ENCODE measurements around the gene TAF1D.

The TAF1D gene

DNA sequence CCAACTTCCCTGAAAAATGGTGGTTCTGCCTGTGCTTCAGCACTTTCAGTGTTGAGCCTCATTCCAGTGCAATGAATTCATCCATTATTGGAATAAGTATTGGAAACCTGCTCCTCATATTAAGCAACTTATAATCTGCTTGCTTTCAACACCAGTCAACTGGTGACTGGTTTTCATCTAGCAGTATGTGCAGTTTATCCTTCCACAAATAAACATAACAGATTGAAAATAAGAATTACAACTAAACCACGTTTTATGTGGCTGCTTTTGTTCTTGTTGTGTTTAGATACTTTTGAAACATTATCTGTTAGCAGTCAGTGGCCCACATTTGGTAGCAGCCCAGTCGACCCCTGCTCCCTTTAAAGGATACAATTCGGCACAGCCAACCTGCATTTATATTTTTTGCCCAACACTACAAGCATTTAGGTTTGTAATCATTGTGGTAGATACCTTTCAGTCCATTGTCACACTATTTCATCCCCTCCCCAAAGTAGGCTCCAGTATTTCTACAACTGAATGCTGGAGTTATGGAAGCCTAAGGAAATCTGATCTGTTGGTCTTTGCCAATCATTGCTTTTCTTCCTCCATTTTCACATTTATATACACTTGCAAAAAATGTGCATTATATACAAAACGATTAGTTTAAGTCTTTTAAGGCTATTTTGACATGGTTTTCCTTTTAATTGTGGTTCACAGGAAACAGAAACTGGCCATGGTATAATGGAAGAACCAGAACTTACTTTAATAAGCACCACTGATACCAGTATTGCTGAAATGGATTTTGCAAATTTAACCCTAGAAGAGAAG is 13.1 kb downstream of the TAF1D start:
- H3K9me3 ChIP-seq = no peaks in the 10 kb centered on the region
- in situ Hi-C loops (cut with MboI; ENCODE audit: low sequenced_read_pairs) = loop anchor here (25.0 kb wide), 1 partner anchor 409 kb away; the partner anchor contains the start of gene PANX1
- DNase-seq (ENCODE audit: low spot score in 2 of 2) = no peak
- peaks cover 8% of the 10 kb centered on the region for H3K4me1 ChIP-seq
- no peak overlapping the region for H3K4me3 ChIP-seq
- H3K27me3 ChIP-seq (ENCODE audit: low read depth) = no peaks in the 10 kb centered on the region
- H3K36me3 ChIP-seq (replicated peaks) = peaks cover 90% of the 10 kb centered on the region

GRCh38 chr11:93724089-93724488 is 17.2 kb downstream of the TAF1D start:
- in situ Hi-C loops (cut with MboI; ENCODE audit: low sequenced_read_pairs) = no loop called here
- Histone ChIP-seq H3K4me3 (no peak overlapping the region), H3K36me3 (replicated peaks) (peaks cover 68% of the 10 kb centered on the region), H3K9me3 (no peaks in the 10 kb centered on the region), H3K27me3 (ENCODE audit: low read depth) (no peaks in the 10 kb centered on the region), H3K4me1 (no peaks in the 10 kb centered on the region)
- DNase-seq (ENCODE audit: low spot score in 2 of 2) = no peak

DNA sequence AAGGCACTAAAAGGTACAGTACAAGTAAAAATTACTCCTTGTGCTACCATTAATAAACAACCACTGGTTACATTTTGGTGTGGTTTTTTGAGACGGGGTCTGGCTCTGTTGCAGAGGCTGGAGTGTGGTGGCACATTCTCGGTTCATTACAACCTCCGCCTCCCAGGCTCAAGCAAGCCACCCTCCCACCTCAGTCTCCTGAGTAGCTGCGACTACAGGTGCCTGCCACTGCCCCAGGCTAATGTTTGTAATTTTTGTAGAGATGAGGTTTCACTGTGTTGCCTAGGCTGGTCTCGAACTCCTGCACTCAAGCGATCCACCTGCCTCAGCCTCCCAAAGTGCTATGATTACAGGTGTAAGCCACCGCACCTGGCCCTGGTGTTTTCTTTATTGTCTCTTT is 20.8 kb downstream of the TAF1D start:
- Histone ChIP-seq H3K4me3 (no peak overlapping the region), H3K9me3 (no peaks in the 10 kb centered on the region), H3K27me3 (ENCODE audit: low read depth) (no peaks in the 10 kb centered on the region), H3K36me3 (replicated peaks) (peaks cover 60% of the 10 kb centered on the region), H3K4me1 (no peaks in the 10 kb centered on the region)
- in situ Hi-C loops (cut with MboI; ENCODE audit: low sequenced_read_pairs) = no loop called here
- no peak for DNase-seq (ENCODE audit: low spot score in 2 of 2)

DNA sequence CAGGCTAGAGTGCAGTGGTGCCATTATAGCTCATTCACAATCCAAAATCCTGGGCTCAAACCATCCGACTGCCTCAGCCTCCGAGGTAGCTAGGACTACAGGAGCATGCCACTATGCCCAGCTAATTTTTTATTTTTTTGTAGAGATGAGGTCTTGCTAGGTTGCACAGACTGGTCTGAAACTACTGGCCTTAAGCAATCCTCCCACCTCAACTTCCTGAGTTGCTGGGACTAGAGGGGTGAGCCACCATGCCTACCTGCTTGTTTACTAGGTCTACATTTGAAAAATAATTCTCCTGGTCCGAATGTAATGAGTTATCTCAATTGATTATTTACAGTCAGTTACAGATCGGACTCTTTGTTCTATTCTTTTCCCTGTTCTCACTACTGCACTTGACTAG is 22.0 kb downstream of the TAF1D start:
- Histone ChIP-seq H3K9me3 (no peaks in the 10 kb centered on the region), H3K36me3 (replicated peaks) (peaks cover 64% of the 10 kb centered on the region), H3K4me1 (no peaks in the 10 kb centered on the region), H3K4me3 (no peak overlapping the region), H3K27me3 (ENCODE audit: low read depth) (no peaks in the 10 kb centered on the region)
- DNase-seq (ENCODE audit: low spot score in 2 of 2) = no peak
- in situ Hi-C loops (cut with MboI; ENCODE audit: low sequenced_read_pairs) = no loop called here

GRCh38 chr11:93718057-93718563 is 23.2 kb downstream of the TAF1D start:
- Histone ChIP-seq H3K4me3 (no peak overlapping the region), H3K36me3 (replicated peaks) (peaks cover 57% of the 10 kb centered on the region), H3K27me3 (ENCODE audit: low read depth) (no peaks in the 10 kb centered on the region), H3K4me1 (no peaks in the 10 kb centered on the region), H3K9me3 (no peaks in the 10 kb centered on the region)
- DNase-seq (ENCODE audit: low spot score in 2 of 2) = no peak
- in situ Hi-C loops (cut with MboI; ENCODE audit: low sequenced_read_pairs) = no loop called here

GRCh38 chr11:93717501-93717900 is 23.8 kb downstream of the TAF1D start:
- Histone ChIP-seq H3K27me3 (ENCODE audit: low read depth) (no peaks in the 10 kb centered on the region), H3K9me3 (no peaks in the 10 kb centered on the region), H3K36me3 (replicated peaks) (peaks cover 51% of the 10 kb centered on the region), H3K4me3 (no peak overlapping the region), H3K4me1 (no peaks in the 10 kb centered on the region)
- in situ Hi-C loops (cut with MboI; ENCODE audit: low sequenced_read_pairs) = no loop called here
- DNase-seq (ENCODE audit: low spot score in 2 of 2) = no peak

DNA sequence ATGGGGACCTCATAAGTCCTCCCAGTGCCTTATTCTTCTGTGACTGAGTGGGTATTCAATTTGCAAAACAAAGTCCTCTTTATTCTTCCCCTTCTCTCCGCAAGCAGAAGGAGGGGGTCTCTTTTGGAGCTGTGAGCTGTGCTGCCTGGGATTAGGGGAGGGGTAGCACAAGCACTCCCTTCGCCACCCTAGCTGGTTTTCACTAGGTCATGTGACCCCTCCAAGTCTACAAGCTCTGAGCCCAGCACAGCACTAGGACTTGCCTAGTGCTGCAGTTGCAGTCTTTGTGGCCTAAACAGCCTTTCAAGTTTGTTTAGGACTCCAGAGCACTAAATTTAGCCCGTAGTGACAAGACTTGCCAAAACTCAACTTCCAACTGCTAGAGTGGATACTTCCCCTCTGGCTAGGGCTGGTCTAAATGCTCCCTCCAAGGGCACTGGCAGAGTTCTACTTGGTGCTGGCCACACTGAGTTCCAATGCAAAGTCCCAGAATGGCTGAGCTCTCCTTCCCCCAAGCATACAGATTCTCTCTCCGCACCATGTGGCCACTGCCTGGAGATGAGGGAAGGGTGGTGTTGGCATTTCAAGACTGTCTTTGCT is 25.4 kb downstream of the TAF1D start:
- Histone ChIP-seq H3K27me3 (ENCODE audit: low read depth) (no peaks in the 10 kb centered on the region), H3K4me1 (no peaks in the 10 kb centered on the region), H3K36me3 (replicated peaks) (peaks cover 48% of the 10 kb centered on the region), H3K9me3 (no peaks in the 10 kb centered on the region), H3K4me3 (no peak overlapping the region)
- in situ Hi-C loops (cut with MboI; ENCODE audit: low sequenced_read_pairs) = no loop called here
- DNase-seq (ENCODE audit: low spot score in 2 of 2) = no peak

DNA sequence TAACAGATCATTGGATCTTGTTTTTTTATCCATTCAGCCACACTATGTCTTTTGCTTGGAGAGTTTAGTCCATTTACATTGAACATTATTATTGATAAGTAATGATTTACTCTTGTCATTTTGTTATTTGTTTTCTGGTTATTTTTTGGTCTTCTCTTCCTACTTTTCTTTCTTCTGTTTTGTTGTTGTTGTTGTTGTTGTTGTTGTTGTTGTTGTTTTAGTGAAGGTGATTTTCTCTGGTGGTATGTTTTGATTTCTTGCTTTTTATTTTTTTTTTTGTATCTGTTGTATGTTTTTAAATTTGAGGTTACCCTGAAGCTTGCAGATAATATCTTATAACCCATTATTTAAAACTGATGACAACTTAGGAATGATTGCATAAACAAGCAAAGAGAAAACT is 28.6 kb downstream of the TAF1D start:
- in situ Hi-C loops (cut with MboI; ENCODE audit: low sequenced_read_pairs) = no loop called here
- DNase-seq (ENCODE audit: low spot score in 2 of 2) = no peak
- Histone ChIP-seq H3K4me3 (no peak overlapping the region), H3K9me3 (peaks cover 8% of the 10 kb centered on the region), H3K4me1 (no peaks in the 10 kb centered on the region), H3K27me3 (ENCODE audit: low read depth) (no peaks in the 10 kb centered on the region), H3K36me3 (replicated peaks) (peaks cover 74% of the 10 kb centered on the region)

- H3K4me1 ChIP-seq = no peaks in the 10 kb centered on the region
- no peak for DNase-seq (ENCODE audit: low spot score in 2 of 2)
- H3K9me3 ChIP-seq = peaks cover 8% of the 10 kb centered on the region
- H3K27me3 ChIP-seq (ENCODE audit: low read depth) = no peaks in the 10 kb centered on the region
- in situ Hi-C loops (cut with MboI; ENCODE audit: low sequenced_read_pairs) = no loop called here
- H3K4me3 ChIP-seq = no peak overlapping the region
- H3K36me3 ChIP-seq (replicated peaks) = peaks cover 68% of the 10 kb centered on the region
These were observed 31.1 kb downstream of the TAF1D start for GRCh38 chr11:93710239-93710638.

DNA sequence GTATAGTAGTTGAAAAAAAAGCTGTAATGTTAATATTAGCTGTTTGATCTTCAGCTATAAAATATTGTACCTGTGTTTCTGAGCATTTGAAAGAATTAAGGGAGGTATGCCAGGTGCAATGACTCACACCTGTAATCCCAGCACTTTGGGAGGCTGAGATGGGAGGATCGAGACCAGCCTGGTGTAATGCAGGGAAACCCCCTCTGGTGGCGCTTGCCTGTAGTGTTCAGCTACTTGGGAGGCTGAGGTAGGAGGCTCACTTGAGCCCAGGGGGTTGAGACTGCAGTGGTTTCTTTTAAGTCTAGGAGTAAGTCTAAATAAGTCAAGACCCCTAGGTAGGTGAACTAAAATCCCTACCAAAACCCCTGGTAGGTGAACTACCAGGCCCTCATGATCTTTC is 37.1 kb downstream of the TAF1D start:
- no peak for DNase-seq (ENCODE audit: low spot score in 2 of 2)
- Histone ChIP-seq H3K36me3 (replicated peaks) (peaks cover 67% of the 10 kb centered on the region), H3K9me3 (peaks cover 3% of the 10 kb centered on the region; the same call in 1 of the 2 replicates), H3K4me3 (no peak overlapping the region), H3K27me3 (ENCODE audit: low read depth) (no peaks in the 10 kb centered on the region), H3K4me1 (no peaks in the 10 kb centered on the region)
- in situ Hi-C loops (cut with MboI; ENCODE audit: low sequenced_read_pairs) = no loop called here

DNA sequence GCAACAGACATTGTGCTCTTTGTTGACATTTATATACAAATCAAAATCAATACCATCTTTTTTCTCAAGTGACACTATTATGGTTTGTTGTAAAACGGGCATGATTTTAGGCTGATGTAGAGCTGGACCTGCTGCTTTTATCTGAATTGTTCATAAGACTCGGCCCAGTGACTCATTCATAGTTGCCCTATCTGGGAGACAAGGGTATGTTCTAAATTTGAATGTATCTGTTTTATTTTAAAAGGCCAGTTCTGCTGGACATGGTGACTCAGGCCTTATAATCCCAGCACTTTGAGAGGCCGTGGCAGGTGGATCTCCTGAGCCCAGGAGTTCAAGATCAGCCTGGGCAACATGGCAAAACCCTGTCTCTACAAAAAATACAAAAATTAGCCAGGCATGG is 40.5 kb downstream of the TAF1D start:
- H3K4me1 ChIP-seq = no peaks in the 10 kb centered on the region
- no peak for DNase-seq (ENCODE audit: low spot score in 2 of 2)
- peaks cover 70% of the 10 kb centered on the region for H3K36me3 ChIP-seq (replicated peaks)
- H3K4me3 ChIP-seq = no peak overlapping the region
- in situ Hi-C loops (cut with MboI; ENCODE audit: low sequenced_read_pairs) = no loop called here
- no peaks in the 10 kb centered on the region for H3K27me3 ChIP-seq (ENCODE audit: low read depth)
- H3K9me3 ChIP-seq = no peaks in the 10 kb centered on the region

GRCh38 chr11:93697611-93698010 is 43.7 kb downstream of the TAF1D start:
- Histone ChIP-seq H3K4me3 (no peak overlapping the region), H3K36me3 (replicated peaks) (peaks cover 81% of the 10 kb centered on the region), H3K9me3 (no peaks in the 10 kb centered on the region), H3K27me3 (ENCODE audit: low read depth) (no peaks in the 10 kb centered on the region), H3K4me1 (no peaks in the 10 kb centered on the region)
- in situ Hi-C loops (cut with MboI; ENCODE audit: low sequenced_read_pairs) = no loop called here
- no peak for DNase-seq (ENCODE audit: low spot score in 2 of 2)

- Histone ChIP-seq H3K27me3 (ENCODE audit: low read depth) (no peaks in the 10 kb centered on the region), H3K36me3 (replicated peaks) (peaks cover 80% of the 10 kb centered on the region)
- in situ Hi-C loops (cut with MboI; ENCODE audit: low sequenced_read_pairs) = no loop called here
These were observed 46.7 kb downstream of the TAF1D start for GRCh38 chr11:93694557-93694956.

DNA sequence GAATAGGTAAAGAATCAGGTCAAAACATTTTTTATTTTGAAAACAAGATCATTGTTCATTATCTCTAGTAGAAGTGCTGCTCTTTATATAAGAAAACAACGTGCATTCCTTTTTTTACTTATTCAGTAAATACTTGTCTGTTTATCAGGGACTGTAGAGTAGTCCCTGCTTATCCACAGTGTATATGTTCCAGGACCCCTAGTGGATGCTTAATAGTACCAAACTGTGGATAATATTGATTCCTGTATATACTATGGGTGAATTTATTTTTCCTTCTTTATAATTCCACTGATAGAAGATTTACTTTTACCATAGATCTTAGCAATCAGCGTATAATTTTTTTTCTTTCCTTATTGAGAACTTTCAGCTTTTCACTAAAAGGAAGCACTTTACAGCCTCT is 47.2 kb downstream of the TAF1D start:
- no peaks in the 10 kb centered on the region for H3K4me1 ChIP-seq
- H3K9me3 ChIP-seq = no peaks in the 10 kb centered on the region
- no peaks in the 10 kb centered on the region for H3K27me3 ChIP-seq (ENCODE audit: low read depth)
- peaks cover 81% of the 10 kb centered on the region for H3K36me3 ChIP-seq (replicated peaks)
- DNase-seq (ENCODE audit: low spot score in 2 of 2) = no peak
- in situ Hi-C loops (cut with MboI; ENCODE audit: low sequenced_read_pairs) = no loop called here
- H3K4me3 ChIP-seq = no peak overlapping the region

More at GRCh38 chr11:93694557-93694956, 46.7 kb downstream of the TAF1D start:
- H3K4me3 ChIP-seq = no peak overlapping the region
- no peaks in the 10 kb centered on the region for H3K9me3 ChIP-seq
- DNase-seq (ENCODE audit: low spot score in 2 of 2) = no peak
- no peaks in the 10 kb centered on the region for H3K4me1 ChIP-seq

All from HAP-1 (cell line).